ENCODE measurements around the gene MYCBPAP.

MYCBPAP gene

DNA sequence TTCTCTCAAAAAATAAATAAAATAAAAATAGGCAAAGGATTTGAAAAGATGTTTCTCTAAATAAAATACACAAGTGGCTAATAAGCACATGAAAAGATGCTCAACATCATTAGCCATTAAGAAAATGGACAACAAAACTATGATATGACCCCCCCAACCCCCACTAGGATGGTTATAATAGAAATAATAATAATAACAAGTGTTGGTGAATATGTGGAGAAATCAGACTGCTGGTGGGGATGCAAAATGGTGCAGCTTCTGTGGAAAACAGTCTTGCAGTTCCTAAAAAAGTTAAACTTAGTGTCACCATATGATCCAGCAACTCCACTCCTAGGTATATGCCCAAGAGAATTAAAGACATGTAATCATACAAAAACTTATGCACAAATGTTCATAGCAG is 9.0 kb upstream of the MYCBPAP start:
- no peak for TF ChIP-seq CTCF (IDR thresholded peaks at IDR 0.05; ENCODE audit: low read length, missing control alignments)
- DNase-seq (ENCODE audit: low read depth): no peak
- no peak overlapping the region for H3K4me3 ChIP-seq (replicated peaks; ENCODE audit: low read depth, low read length)

- no peak for DNase-seq (ENCODE audit: low read depth)
- H3K4me3 ChIP-seq (replicated peaks; ENCODE audit: low read depth, low read length): no peak overlapping the region
- no peak for TF ChIP-seq CTCF (IDR thresholded peaks at IDR 0.05; ENCODE audit: low read length, missing control alignments)
Observed at GRCh38 chr17:50499721-50500120, 8.5 kb upstream of the MYCBPAP start.

DNA sequence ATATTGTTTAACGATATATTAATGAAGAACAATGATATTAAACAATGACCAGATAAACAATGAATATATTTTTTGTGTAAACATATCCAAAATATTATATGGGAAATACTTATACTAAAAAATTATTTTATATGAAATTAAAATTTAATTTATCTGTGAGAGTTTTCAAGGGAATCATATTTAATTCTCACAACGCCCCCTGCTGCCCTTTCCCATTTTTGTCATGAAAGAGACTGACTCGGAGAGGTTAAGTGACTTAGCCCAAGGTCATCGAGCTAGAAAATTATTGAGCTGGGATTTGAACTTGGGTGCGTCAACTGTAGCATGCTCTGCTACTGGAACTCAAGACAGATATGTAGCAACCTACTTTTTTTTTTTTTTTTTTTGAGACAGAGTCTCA is 7.2 kb upstream of the MYCBPAP start:
- TF ChIP-seq CTCF (IDR thresholded peaks at IDR 0.05; ENCODE audit: low read length, missing control alignments): peak; percentile 55
- DNase-seq (ENCODE audit: low read depth): no peak
- no peak overlapping the region for H3K4me3 ChIP-seq (replicated peaks; ENCODE audit: low read depth, low read length)

DNA sequence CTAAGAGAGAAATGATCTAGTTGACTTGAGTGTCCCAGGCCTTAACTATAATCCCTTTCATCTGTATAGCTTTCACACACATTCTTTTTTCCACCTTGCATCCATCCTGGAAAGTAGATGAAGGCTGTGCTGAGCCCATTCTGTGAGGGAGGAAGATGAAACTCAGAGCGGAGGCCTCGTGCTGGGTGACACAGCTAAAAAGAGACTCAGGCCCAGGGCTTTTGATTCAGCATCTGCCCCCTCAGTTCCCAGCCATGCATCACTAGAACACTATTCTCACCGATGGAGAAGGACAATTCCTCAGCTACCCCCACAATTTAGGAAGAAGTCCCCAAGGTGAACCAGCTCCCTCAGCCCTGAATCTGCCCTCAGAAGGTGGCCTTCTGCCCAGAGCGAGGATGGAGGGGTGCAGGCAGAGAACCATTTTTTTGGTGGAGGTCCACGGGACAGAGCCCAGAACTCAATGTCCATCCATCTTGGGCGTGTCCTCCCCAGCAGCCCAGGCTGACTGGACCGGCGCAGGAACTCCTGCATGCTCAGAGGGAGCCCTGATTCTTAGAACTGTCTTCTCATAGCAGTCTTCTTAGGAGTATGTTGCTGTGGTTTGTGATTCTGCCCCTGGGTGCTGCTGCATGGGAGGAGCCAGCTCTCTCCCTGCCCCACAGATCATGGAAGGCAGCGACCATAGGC is 5.8 kb upstream of the MYCBPAP start:
- TF ChIP-seq CTCF (IDR thresholded peaks at IDR 0.05; ENCODE audit: low read length, missing control alignments): no peak
- no peak for DNase-seq (ENCODE audit: low read depth)
- no peak overlapping the region for H3K4me3 ChIP-seq (replicated peaks; ENCODE audit: low read depth, low read length)

GRCh38 chr17:50505591-50506130 is 2.6 kb upstream of the MYCBPAP start:
- H3K4me3 ChIP-seq (replicated peaks; ENCODE audit: low read depth, low read length): no peak overlapping the region
- DNase-seq (ENCODE audit: low read depth): no peak
- no peak for TF ChIP-seq CTCF (IDR thresholded peaks at IDR 0.05; ENCODE audit: low read length, missing control alignments)

- no peak for DNase-seq (ENCODE audit: low read depth)
- TF ChIP-seq CTCF (IDR thresholded peaks at IDR 0.05; ENCODE audit: low read length, missing control alignments): no peak
- H3K4me3 ChIP-seq (replicated peaks; ENCODE audit: low read depth, low read length): no peak overlapping the region
Observed at GRCh38 chr17:50506298-50506697, 1.9 kb upstream of the MYCBPAP start.
